C4-2B (cell line): ENCODE measurements around the gene SLC30A1.

ENCODE experiments used
- ZFX ChIP-seq: fragments of 450-650 bp; IDR thresholded peaks from 2 replicates; pipeline ENCODE4 v1.6.1; 2017
- TF ChIP-seq, protein P1 (sequence below): fragments of 450-650 bp; conservative IDR thresholded peaks from 2 replicates; pipeline ENCODE4 v1.5.1; 2017; ENCODE audit warnings: mild to moderate bottlenecking

DNA sequence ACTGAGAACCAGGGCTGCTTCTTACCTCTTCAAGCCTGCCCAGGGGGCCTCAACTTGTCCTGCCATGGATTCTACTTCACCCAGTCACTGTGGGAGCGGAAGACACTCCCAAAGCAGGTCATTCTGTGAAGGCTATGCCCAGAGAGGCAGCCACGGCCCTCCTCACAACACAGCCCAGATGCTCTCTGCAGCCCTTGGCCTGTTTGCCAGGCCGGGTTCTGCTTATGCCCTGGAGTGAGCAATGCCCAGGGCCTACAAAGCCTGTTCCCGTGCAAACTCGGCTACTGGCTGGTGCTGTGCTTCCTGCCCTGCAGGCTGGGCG is 33.8 kb upstream of the SLC30A1 start:
- TF ChIP-seq, protein P1, sequence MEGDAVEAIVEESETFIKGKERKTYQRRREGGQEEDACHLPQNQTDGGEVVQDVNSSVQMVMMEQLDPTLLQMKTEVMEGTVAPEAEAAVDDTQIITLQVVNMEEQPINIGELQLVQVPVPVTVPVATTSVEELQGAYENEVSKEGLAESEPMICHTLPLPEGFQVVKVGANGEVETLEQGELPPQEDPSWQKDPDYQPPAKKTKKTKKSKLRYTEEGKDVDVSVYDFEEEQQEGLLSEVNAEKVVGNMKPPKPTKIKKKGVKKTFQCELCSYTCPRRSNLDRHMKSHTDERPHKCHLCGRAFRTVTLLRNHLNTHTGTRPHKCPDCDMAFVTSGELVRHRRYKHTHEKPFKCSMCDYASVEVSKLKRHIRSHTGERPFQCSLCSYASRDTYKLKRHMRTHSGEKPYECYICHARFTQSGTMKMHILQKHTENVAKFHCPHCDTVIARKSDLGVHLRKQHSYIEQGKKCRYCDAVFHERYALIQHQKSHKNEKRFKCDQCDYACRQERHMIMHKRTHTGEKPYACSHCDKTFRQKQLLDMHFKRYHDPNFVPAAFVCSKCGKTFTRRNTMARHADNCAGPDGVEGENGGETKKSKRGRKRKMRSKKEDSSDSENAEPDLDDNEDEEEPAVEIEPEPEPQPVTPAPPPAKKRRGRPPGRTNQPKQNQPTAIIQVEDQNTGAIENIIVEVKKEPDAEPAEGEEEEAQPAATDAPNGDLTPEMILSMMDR = no peak
- TF ChIP-seq ZFX = no peak
